DMS114 treated with DMSO at 0.1 percent for 48 hours (cell line): ENCODE measurements around the gene CEP78.
"Not testable (repeated sequence)": the region's sequence is repeated elsewhere in the genome, so short reads cannot be mapped to it uniquely, and the experiment has no call there.

ENCODE experiments used
- DNase-seq: peaks from one replicate; lab custom pipeline; 2025; ENCODE audit not compliant: unreplicated experiment; lab: John Stamatoyannopoulos, UW

Gene CEP78

GRCh38 chr9:78235762-78236550, at the start of gene CEP78:
CEP78 (plus strand) TSS chr9:78236075; CDS start chr9:78236351, 276 bp downstream.
- DNase-seq, result peak; percentile 32

DNA sequence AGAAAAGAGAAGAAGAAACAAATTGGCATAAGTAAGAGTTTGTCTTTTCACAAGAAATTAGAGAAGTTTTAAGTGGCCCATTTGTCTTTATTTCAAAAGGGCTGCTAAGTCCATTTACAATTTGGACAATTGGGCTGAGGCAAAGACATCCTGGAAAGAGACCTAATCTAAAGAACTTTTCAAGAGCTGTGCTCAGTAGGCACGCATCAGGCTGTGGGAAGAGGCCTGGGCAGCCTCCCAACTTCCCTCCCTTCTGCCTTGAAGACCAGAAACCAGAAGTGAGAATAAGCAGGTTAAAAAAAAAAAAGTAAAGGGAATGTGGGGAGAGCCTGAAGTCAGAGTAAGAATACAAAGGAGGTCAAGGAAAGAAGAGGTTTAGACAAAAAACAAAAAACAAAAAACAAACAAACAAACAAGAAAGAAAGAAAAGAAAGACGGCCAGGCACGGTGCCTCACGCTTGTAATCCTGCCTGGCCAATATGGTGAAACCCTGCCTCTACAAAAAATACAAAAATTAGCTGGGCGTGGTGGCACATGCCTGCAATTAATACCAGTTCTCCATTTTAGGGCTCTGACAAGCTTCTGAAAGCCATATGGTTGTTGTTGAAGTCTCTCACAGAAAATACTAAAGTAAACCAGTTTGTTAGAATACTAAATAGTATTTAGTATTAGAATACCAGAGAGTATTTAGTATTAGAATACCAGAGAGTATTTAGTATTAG, 48.0 kb upstream of the CEP78 start:
- no peak for DNase-seq

- no peak for DNase-seq
Measured at GRCh38 chr9:78188594-78188993, 47.3 kb upstream of the CEP78 start.

GRCh38 chr9:78189001-78189400, 46.9 kb upstream of the CEP78 start:
- no peak for DNase-seq

- no peak for DNase-seq
Measured at GRCh38 chr9:78189461-78189860, 46.4 kb upstream of the CEP78 start.

DNA sequence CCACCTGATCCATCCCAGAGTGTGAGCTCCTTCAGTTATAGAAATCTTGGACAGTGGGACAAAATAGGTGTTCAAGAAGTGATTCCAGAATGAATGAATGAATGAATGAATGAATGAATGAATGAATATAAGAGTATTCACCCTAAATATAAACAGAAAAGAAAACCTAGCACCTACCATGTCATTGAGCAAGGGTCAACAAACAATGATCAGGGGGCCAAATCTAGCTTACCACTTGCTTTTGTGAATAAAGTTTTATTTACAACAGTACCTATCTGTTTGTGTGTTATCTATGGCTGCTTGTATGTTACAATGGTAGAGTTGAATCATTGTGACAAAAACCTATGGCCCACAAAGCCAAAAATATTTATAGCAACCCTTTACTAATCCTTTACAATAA, 43.9 kb upstream of the CEP78 start:
- DNase-seq, result no peak

GRCh38 chr9:78196258-78196657, 39.6 kb upstream of the CEP78 start:
- no peak for DNase-seq

GRCh38 chr9:78201158-78201777, 34.6 kb upstream of the CEP78 start:
- DNase-seq, result not testable (repeated sequence)

DNA sequence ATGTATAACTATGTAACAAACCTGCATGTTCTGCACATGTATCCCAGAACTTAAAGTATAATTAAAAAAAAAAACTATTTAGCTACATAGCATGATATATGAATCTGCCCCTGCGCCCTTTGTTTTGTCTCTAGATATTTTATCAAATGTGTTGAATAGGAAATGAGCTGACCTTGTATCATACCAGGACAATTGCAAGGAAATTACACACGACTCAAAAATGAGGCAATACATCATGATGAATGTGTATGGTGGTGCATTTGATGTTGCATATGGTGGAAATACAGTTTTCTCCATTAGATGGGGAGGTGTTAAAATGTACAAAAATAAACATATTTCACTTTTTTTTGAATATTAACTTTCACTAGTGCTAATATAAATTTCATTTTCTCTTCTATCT, 28.6 kb upstream of the CEP78 start:
- no peak for DNase-seq

DNA sequence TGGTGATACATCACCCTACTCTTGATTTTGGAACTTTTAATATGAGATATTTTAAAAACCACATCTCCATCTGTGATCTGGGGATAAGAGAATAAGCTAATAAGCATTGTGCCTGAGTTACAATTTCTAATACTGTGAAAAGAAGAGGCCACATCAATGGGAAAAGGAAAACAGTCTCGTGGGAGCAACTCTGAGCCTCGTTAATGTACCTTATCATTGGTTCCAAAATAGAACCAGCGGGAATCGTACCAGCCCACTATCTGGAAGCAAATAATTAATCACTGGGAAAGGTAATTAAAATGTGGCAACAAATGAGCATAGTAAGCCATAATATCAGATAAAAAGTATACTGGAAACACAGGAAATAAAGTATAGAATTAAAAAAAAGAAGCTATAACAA, 28.0 kb upstream of the CEP78 start:
- no peak for DNase-seq

DNA sequence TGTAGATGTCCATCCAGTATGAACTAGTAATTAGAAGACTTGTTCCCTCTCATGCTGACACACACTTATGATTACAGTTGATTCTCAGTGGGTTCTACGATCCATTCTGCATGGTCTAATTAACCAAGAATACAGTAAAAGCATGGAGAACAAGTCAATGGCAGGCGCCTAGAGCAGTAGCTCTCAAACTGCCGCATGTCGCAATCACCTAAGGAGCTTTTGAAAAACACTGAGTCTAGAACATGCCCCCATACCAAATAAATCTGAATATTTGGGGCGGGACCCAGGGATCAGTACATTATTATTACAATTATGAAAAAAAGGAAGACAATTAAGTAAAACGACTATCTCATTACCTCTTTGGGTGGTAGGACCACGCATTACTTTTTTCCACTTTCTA, 26.7 kb upstream of the CEP78 start:
- no peak for DNase-seq

- no peak for DNase-seq
Measured at GRCh38 chr9:78210841-78211301, 25.0 kb upstream of the CEP78 start.

DNA sequence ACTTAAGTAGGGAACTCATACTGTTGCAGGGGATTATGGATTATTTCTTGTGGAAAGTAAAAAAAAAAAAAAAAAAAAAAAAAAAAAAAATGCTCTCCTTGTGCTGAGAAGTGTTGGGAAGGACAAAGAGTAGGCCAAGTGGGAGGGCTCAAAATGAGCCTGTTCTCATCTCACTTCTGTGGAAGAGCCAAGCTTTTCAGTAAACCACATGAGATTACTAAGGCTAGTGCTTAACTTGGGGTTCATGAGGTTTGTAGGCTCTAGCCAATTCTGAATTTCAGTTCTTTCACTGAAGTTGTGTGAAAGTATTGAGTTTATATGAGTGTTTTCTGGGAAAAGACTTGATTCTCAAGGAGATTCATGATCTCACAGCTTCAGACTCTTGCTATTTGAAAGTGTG, 23.0 kb upstream of the CEP78 start:
- no peak for DNase-seq

GRCh38 chr9:78213712-78214111, 22.2 kb upstream of the CEP78 start:
- peak; percentile 28 for DNase-seq

- no peak for DNase-seq
Measured at GRCh38 chr9:78214492-78214891, 21.4 kb upstream of the CEP78 start.

GRCh38 chr9:78215706-78216105, 20.2 kb upstream of the CEP78 start:
- DNase-seq, result no peak

- no peak for DNase-seq
Measured at GRCh38 chr9:78218890-78219289, 17.0 kb upstream of the CEP78 start.

- no peak for DNase-seq
Measured at GRCh38 chr9:78221425-78221824, 14.4 kb upstream of the CEP78 start.

GRCh38 chr9:78221841-78222240, 14.0 kb upstream of the CEP78 start:
- not testable (repeated sequence) for DNase-seq

GRCh38 chr9:78230761-78231160, 5.1 kb upstream of the CEP78 start:
- no peak for DNase-seq

DNA sequence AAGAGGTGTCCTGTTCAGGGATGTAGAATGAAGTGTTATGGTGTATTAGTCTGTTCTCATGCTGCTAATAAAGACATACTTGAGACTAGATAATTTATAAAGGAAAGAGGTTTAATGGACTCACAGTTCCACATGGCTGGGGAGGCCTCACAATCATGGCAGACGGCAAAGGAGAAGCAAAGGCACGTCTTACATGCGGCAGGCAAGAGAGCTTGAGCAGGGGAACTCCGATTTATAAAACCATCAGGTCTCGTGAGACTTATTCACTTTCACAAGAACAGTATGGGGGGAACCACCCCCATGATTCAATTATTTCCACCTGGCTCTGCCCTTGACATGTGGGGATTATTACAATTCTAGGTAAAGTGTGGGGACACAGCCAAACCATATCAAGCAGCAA, 3.4 kb upstream of the CEP78 start:
- not testable (repeated sequence) for DNase-seq

DNA sequence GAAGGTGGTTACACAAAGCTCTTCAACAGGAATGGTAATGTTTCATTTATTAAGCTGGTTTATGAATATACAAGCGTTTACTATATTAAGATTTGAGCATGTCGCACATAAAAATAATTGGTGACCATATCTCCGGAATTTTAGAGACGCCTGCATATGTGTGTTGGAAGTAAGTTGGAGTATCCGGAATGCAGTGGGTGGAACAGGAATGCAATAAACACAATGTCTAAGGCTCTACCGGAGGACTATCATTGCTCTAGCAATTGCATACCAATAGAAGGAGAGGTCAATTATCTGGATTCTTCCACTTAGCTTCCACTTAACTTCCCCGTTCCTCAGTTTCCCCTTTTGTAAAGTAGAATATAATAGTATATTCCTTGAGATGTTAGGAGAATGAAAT, 1.1 kb upstream of the CEP78 start:
- no peak for DNase-seq
